ENCODE measurements around the gene MRPL43.
A peak's percentile ranks its signal among the peaks of the same experiment; 100 is the strongest.

Gene MRPL43

GRCh38 chr10:101003639-101004206 is 16.4 kb upstream of the MRPL43 start:
- no peak for DNase-seq (ENCODE audit: low read depth in 2 of 2)

- DNase-seq (ENCODE audit: low read depth in 2 of 2): no peak
Measured at GRCh38 chr10:101002456-101002855, 15.2 kb upstream of the MRPL43 start.

GRCh38 chr10:101001659-101002035 is 14.3 kb upstream of the MRPL43 start:
- no peak for DNase-seq (ENCODE audit: low read depth in 2 of 2)

GRCh38 chr10:101000915-101001658 is 13.8 kb upstream of the MRPL43 start:
- no peak for DNase-seq (ENCODE audit: low read depth in 2 of 2)

- no peak for DNase-seq (ENCODE audit: low read depth in 2 of 2)
Measured at GRCh38 chr10:101000127-101000914, 13.0 kb upstream of the MRPL43 start.

- no peak for DNase-seq (ENCODE audit: low read depth in 2 of 2)
Measured at GRCh38 chr10:100999742-101000126, 12.4 kb upstream of the MRPL43 start, which contains the start of gene LZTS2. LZTS2 (plus strand) TSS chr10:100999808; CDS start chr10:101002539, 2,731 bp downstream.

- DNase-seq (ENCODE audit: low read depth in 2 of 2): peak; percentile 67 to 74
Measured at GRCh38 chr10:100998991-100999741, 11.9 kb upstream of the MRPL43 start.

GRCh38 chr10:100998183-100998990 is 11.1 kb upstream of the MRPL43 start:
- peak; percentile 55 to 58 for DNase-seq (ENCODE audit: low read depth in 2 of 2)

GRCh38 chr10:100997360-100998182 is 10.3 kb upstream of the MRPL43 start:
- DNase-seq (ENCODE audit: low read depth in 2 of 2): peak; percentile 55 to 66

- peak in 1 of 2 donors; percentile 40 for DNase-seq (ENCODE audit: low read depth in 2 of 2)
Measured at GRCh38 chr10:100996678-100997359, 9.5 kb upstream of the MRPL43 start.

GRCh38 chr10:100995181-100995580 is 7.9 kb upstream of the MRPL43 start:
- no peak for DNase-seq (ENCODE audit: low read depth in 2 of 2)

GRCh38 chr10:100993986-100994708 is 6.8 kb upstream of the MRPL43 start:
- DNase-seq (ENCODE audit: low read depth in 2 of 2): no peak

- no peak for DNase-seq (ENCODE audit: low read depth in 2 of 2)
Measured at GRCh38 chr10:100989088-100989487, 1.8 kb upstream of the MRPL43 start.

- DNase-seq (ENCODE audit: low read depth in 2 of 2): no peak
Measured at GRCh38 chr10:100988166-100988565, 869 bp upstream of the MRPL43 start.

GRCh38 chr10:100987685-100988049 is 370 bp upstream of the MRPL43 start:
- no peak for DNase-seq (ENCODE audit: low read depth in 2 of 2)

- DNase-seq (ENCODE audit: low read depth in 2 of 2): no peak
Measured at GRCh38 chr10:100986623-100986951, 710 bp downstream of the MRPL43 start.

GRCh38 chr10:100985336-100985735 is 2.0 kb downstream of the MRPL43 start:
- DNase-seq (ENCODE audit: low read depth in 2 of 2): no peak

- DNase-seq (ENCODE audit: low read depth in 2 of 2): no peak
Measured at GRCh38 chr10:100984672-100985177, 2.6 kb downstream of the MRPL43 start.
